ENCODE measurements around the gene PRKCH.

The PRKCH gene

DNA sequence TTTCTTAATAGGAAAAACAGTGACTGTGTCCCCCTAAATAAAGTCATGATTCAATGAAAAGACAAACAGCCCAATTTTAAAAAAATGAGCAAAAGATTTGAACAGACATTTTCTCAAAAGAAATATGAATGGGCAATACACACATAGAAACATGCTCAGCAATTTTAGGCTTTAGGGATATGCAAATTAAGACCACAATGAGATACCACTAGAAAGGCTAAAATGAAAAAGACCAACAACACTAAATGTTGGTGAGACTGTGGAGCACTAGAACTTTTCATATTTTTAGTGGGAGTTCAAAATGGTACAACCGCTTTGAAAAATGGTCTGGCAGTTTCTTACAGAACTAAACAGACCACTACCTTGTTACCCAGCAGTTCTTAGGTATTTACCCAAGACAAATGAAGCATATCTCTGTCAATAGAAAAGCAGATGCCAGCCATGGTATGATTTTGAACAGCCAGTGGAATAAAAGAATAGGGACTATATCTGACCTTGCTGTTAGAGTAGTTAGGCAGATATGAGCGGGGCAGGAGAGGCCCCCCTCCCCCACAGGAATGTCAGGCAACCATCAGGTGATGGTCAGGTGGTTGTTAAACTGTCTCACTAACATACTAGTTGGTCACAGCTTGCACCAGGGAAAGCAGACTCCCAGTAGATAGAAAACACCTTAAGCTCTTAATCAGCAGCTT is 108.8 kb downstream of the PRKCH start:
- Histone ChIP-seq H3K4me1 (ENCODE audit: low read length) (no peaks in the 10 kb centered on the region), H3K9me3 (ENCODE audit: insufficient read depth, low read length) (no peaks in the 10 kb centered on the region), H4K20me1 (ENCODE audit: insufficient read depth, low read length) (no peaks in the 10 kb centered on the region), H3K79me2 (ENCODE audit: low read length) (no peaks in the 10 kb centered on the region), H3K36me3 (replicated peaks; ENCODE audit: low read depth, low read length) (no peaks in the 10 kb centered on the region), H3K4me2 (ENCODE audit: low read length) (no peak overlapping the region), H2AFZ (ENCODE audit: low read depth, low read length) (no peak overlapping the region), H3K9ac (ENCODE audit: low read length) (no peak overlapping the region), H3K27ac (ENCODE audit: low read length) (no peak overlapping the region), H3K27me3 (ENCODE audit: low read depth, low read length) (peaks cover 21% of the 10 kb centered on the region), H3K4me3 (ENCODE audit: low read length) (no peak overlapping the region)
- TF ChIP-seq, protein P1, sequence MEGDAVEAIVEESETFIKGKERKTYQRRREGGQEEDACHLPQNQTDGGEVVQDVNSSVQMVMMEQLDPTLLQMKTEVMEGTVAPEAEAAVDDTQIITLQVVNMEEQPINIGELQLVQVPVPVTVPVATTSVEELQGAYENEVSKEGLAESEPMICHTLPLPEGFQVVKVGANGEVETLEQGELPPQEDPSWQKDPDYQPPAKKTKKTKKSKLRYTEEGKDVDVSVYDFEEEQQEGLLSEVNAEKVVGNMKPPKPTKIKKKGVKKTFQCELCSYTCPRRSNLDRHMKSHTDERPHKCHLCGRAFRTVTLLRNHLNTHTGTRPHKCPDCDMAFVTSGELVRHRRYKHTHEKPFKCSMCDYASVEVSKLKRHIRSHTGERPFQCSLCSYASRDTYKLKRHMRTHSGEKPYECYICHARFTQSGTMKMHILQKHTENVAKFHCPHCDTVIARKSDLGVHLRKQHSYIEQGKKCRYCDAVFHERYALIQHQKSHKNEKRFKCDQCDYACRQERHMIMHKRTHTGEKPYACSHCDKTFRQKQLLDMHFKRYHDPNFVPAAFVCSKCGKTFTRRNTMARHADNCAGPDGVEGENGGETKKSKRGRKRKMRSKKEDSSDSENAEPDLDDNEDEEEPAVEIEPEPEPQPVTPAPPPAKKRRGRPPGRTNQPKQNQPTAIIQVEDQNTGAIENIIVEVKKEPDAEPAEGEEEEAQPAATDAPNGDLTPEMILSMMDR (IDR thresholded peaks at IDR 0.05; ENCODE audit: low read depth, low read length): no peak
- no peak for TF ChIP-seq EZH2phosphoT487 (IDR thresholded peaks at IDR 0.05; ENCODE audit: low read depth)

DNA sequence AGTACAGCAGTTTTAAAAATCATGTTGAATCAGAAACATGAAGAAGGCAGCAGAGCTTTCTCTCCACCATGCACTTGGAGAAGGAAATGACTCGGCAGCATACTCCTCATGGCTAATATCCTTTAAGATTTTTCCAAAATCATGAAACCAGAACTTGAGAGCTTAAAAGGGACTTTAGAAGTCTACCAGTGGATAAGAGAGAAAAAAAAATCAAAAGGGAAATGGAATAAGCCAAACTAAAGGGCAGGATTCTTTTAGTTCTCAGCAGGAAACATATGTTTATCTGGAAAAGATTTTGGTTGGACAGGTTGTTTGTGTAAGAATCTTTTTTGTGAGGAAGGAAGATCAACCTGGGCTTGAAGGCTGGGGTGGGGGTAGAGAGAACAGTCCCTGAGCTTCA is 111.8 kb downstream of the PRKCH start:
- Histone ChIP-seq H3K9me3 (ENCODE audit: insufficient read depth, low read length) (no peaks in the 10 kb centered on the region), H3K4me3 (ENCODE audit: low read length) (no peak overlapping the region), H4K20me1 (ENCODE audit: insufficient read depth, low read length) (no peaks in the 10 kb centered on the region), H3K4me1 (ENCODE audit: low read length) (no peaks in the 10 kb centered on the region), H3K36me3 (replicated peaks; ENCODE audit: low read depth, low read length) (no peaks in the 10 kb centered on the region), H3K27me3 (ENCODE audit: low read depth, low read length) (peaks cover 24% of the 10 kb centered on the region), H2AFZ (ENCODE audit: low read depth, low read length) (no peak overlapping the region), H3K9ac (ENCODE audit: low read length) (no peak overlapping the region), H3K79me2 (ENCODE audit: low read length) (no peaks in the 10 kb centered on the region), H3K27ac (ENCODE audit: low read length) (no peak overlapping the region), H3K4me2 (ENCODE audit: low read length) (no peak overlapping the region)
- TF ChIP-seq, protein P1 (IDR thresholded peaks at IDR 0.05; ENCODE audit: low read depth, low read length): no peak

DNA sequence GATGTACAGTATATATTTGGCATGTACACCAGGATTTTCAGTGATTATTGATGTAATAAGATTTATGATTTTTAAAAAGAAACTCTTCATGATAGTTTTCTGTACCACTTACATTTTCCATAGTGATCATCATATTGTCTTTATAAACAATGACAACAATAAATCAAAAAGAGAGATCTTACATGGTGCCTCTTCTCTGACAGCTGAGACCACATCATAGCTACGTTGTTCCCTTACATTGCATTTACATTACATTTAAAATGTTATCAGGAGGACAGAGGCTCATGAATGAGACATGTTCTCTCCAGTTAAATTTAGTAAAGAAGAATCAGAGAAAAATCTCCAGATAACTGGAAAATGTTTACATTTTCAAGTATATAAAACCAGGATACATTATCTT is 112.4 kb downstream of the PRKCH start:
- no peak overlapping the region for H3K4me3 ChIP-seq (ENCODE audit: low read length)
- no peaks in the 10 kb centered on the region for H3K79me2 ChIP-seq (ENCODE audit: low read length)
- TF ChIP-seq EZH2phosphoT487 (IDR thresholded peaks at IDR 0.05; ENCODE audit: low read depth): no peak
- TF ChIP-seq, protein P1 (IDR thresholded peaks at IDR 0.05; ENCODE audit: low read depth, low read length): no peak
- no peaks in the 10 kb centered on the region for H3K4me1 ChIP-seq (ENCODE audit: low read length)
- no peak overlapping the region for H3K9ac ChIP-seq (ENCODE audit: low read length)
- no peaks in the 10 kb centered on the region for H4K20me1 ChIP-seq (ENCODE audit: insufficient read depth, low read length)
- no peak overlapping the region for H3K27ac ChIP-seq (ENCODE audit: low read length)
- H2AFZ ChIP-seq (ENCODE audit: low read depth, low read length): no peak overlapping the region
- no peak overlapping the region for H3K4me2 ChIP-seq (ENCODE audit: low read length)
- H3K36me3 ChIP-seq (replicated peaks; ENCODE audit: low read depth, low read length): no peaks in the 10 kb centered on the region
- peaks cover 24% of the 10 kb centered on the region for H3K27me3 ChIP-seq (ENCODE audit: low read depth, low read length)
- H3K9me3 ChIP-seq (ENCODE audit: insufficient read depth, low read length): no peaks in the 10 kb centered on the region

DNA sequence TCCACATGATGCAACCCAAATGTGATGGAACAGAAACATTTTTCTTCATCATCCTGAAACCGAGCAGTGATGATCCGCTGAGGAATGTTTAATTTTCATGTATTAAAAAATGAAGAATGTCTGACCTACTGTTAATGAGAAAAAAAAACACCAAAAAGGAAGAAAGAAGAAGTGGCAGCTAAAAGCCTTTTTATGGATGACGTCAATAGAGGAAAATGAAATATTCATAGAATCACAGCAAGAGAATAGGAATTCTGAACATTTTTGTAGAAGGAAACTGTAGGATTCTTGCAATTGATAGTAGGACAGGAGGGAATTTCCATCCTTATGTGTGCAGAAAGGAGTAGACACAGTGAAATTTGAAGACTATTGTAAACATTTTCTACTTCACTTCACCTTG is 112.9 kb downstream of the PRKCH start:
- Histone ChIP-seq H3K9ac (ENCODE audit: low read length) (no peak overlapping the region), H3K9me3 (ENCODE audit: insufficient read depth, low read length) (no peaks in the 10 kb centered on the region), H3K4me1 (ENCODE audit: low read length) (peaks cover 3% of the 10 kb centered on the region; the same call in 1 of the 2 replicates), H3K36me3 (replicated peaks; ENCODE audit: low read depth, low read length) (no peaks in the 10 kb centered on the region), H3K4me3 (ENCODE audit: low read length) (no peak overlapping the region), H3K27ac (ENCODE audit: low read length) (no peak overlapping the region), H4K20me1 (ENCODE audit: insufficient read depth, low read length) (no peaks in the 10 kb centered on the region), H3K27me3 (ENCODE audit: low read depth, low read length) (peaks cover 24% of the 10 kb centered on the region), H3K4me2 (ENCODE audit: low read length) (no peak overlapping the region), H3K79me2 (ENCODE audit: low read length) (no peaks in the 10 kb centered on the region), H2AFZ (ENCODE audit: low read depth, low read length) (no peak overlapping the region)
- no peak for TF ChIP-seq EZH2phosphoT487 (IDR thresholded peaks at IDR 0.05; ENCODE audit: low read depth)
- TF ChIP-seq, protein P1 (IDR thresholded peaks at IDR 0.05; ENCODE audit: low read depth, low read length): no peak
